ENCODE results near the gene TTLL4.

DNA sequence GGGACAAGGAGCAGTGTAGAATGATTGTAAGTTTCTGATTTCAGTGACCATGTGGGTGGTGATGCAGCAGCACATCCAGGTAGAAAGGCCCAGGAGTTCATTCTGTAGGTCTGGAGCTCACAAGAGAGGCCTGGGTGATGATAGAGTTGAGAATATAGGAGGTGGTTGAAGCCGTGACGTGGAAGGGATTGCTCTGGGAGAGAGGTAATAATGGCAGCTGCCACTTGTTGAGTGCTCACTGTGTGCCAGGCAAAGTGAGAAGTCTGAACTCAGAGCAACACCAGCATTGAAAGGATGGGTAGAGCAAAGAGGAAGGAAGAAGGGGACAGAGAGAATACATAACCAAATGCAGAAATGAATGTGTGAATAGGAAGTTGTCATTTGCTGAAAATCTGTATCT lies 3.3 kb downstream of the TTLL4 start:
- TF ChIP-seq CTCF (IDR thresholded peaks at IDR 0.05; ENCODE audit: insufficient read depth, low read depth, low read length): no peak
- no peak for TF ChIP-seq EZH2 (IDR thresholded peaks at IDR 0.05; ENCODE audit: insufficient read depth, low read length)

Data from astrocyte (in vitro differentiated cells and primary cell).